GM21447 (cell line): ENCODE results near the gene WDR73.
"Not testable (repeated sequence)": the region's sequence is repeated elsewhere in the genome, so short reads cannot be mapped to it uniquely, and the experiment has no call there.

Source experiments
- ATAC-seq: cut with Tn5 transposase; IDR thresholded peaks from one replicate; pipeline ENCODE4 v1.9.1; 2021; ENCODE audit not compliant: unreplicated experiment

Gene WDR73

DNA sequence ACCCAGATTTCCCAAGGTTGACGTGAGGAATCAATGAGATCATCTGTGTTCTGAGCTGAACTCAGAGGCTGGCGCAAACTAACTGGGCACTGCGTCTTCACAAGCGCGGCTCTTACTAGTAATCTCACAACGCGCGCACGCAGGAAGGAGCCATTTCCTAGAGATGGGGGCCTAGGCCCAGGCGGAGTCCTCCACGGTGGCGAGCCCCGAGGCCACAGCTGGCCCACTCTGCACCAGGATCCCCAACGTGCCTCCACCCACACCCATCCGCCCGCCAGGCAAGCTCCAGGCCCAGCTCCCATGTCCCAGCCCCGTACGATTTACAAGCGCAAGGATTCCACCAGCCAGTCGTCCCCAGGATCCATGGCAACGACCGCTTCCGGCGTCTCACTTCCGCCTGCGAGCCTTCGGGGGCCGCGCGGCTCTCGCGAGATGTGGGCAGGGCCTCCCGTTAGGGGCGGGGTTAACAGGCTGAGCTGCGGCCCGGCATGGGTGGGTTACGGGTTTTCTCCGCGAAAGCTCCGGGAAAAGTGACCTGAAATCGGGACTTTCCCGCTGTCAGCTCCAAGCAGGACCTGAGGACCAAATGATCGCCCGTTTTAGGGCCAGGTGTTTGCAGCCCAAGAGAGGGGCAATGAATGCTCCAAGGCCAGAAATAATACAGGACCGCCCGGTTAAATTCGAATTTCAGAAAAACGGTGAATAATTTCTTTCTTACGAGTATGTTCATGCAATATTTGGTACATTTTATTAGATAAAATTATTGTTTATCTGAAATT lies at the start of gene WDR73:
TSS of gene WDR73 (minus strand) at position 374 of the 779 bp plus-strand sequence. CDS start at position 365, 9 bp downstream.
- ATAC-seq = peak; percentile 78

- no peak for ATAC-seq
Measured at GRCh38 chr15:84703808-84704207, 49.7 kb upstream of the WDR73 start.

- no peak for ATAC-seq
Measured at GRCh38 chr15:84702961-84703482, 48.9 kb upstream of the WDR73 start.

DNA sequence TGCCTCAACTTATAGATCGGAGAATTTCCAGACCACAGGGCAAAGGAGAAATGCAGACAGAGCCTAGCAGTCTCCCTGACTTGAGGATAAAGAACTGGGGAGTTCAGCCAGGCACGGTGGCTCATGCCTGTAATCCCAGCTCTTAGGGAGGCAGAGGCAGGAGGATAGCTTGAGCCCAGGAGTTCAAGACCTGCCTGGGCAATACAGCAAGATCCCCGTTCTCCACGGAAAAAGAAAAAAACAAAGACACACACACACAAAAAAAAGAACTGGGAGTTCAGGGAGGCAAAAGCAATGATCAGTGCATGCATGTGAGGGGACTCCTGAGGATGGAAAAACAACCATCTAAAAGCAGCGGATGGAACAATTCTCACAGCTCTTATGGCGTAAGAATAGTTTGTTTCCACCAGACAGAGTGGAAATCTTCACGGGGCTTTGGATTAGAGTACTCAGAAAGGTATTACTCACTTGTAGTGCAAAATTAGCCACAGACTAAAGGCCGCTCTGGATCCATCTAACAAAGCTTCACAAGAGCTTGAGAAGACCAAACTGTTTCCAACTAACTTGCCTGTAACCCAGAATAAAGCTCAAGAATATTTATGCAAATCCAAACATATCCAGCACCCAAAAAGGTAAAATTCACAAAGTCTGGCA lies 45.6 kb upstream of the WDR73 start:
- no peak for ATAC-seq

DNA sequence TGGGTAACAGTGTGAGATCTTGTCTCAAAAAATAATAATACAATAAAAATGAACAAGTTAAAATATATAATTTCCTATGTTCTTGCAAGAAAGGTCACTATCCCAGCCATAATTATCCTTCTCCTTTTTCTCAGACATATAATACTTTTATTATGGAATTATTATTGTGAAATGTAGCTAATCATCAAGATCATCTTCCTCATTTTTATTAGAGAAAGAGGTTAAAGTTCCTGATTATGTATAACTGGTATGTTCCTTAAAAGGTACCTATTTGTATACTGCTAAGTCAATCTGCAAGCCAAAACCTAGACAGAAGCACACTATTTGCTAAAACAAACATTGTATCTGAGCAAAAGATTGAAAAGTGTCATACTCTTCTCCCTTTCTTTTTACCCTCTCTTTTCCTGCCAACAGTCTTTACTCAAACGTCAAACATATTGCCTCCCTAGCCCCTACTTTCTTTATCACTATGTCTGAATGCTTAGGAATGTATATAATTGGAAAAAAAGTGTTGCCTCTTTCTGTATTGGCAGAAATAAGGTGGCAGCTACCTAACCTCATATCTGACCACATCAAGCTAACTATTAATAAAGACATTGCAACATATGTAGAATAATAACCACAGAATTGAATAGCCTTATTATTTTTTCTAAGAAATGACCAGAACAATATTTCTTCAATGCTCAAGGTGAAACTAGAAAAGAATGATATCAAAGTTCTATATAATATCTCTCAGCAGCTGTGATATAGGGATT lies 43.3 kb upstream of the WDR73 start:
- no peak for ATAC-seq

DNA sequence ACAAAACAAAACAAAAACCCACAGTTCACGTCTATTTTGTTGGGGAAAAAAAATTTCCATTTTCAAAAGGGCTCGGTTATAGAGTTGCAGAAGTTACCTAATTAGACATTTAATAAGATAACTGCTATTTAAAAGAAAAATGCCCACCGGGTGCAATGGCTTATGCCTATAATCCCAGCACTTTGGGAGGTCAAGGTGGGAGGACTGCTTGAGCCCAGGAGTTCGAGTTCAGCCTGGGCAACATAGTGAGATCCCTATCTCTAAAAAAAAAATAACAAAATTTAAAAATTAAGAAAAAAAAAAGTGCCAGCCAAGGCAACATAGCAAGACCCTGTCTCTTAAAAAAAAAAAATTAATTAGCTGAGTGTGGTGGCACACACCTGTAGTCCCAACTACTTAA lies 42.7 kb upstream of the WDR73 start:
- ATAC-seq = no peak

- no peak for ATAC-seq
Measured at GRCh38 chr15:84690342-84690741, 36.3 kb upstream of the WDR73 start.

GRCh38 chr15:84689858-84690257 lies 35.8 kb upstream of the WDR73 start:
- no peak for ATAC-seq

- not testable (repeated sequence) for ATAC-seq
Measured at GRCh38 chr15:84686446-84686845, 32.4 kb upstream of the WDR73 start.

DNA sequence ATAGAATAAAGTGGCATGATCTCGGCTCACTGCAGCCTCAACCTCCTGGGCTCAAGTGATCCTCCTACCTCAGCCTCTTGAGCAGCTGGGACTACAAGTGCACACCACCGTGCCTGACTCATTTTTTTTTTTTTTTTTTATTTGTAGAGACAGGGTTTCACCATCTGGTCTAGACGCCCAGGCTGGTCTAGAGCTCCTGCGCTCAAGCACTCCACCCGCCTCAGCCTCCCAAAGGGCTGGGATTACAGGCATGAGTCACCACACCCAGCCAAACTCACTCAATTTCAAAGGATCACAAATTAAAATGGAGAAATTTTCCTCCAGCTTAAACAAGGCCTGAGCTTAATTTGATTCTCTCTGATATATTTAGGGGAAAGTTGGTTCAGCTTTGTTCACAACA lies 31.2 kb upstream of the WDR73 start:
- no peak for ATAC-seq

DNA sequence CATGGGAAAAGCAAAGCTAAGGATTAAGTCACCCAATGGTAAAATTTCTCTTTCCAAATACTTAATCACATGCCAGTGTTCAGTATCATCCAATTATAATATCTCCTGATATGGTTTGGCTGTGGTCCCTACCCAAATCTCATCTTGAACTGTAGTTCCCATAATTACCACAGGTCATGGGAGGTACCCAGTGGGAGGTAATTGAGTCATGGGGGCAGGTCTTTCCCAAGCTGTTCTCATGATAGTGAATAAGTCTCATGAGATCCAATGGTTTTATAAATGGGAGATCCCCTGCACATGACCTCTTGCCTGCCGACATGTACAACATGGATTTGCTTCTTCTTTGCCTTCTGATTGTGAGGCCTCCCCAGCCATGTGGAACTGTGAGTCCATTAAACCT lies 30.0 kb upstream of the WDR73 start:
- ATAC-seq = no peak

DNA sequence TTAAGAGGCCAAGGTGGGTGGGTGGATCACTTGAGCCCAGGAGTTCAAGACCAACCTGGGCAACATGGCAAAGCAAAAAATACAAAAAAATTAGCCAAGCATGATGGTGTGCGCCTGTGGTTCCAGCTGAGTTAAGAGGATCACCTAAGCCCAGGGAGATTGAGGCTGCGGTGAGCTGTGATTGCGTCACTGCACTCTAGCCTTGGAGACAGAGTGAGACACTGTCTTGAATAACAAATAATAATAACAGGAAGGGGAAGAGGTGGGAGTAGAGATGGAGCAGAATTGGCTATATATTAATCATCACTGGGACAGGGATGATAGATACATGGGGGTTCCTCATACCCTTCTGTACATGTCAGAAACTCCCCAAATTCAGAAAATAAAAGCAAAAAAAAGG lies 27.7 kb upstream of the WDR73 start:
- ATAC-seq = no peak

- no peak for ATAC-seq
Measured at GRCh38 chr15:84671211-84671610, 17.1 kb upstream of the WDR73 start.

GRCh38 chr15:84669726-84670125 lies 15.6 kb upstream of the WDR73 start:
- no peak for ATAC-seq

GRCh38 chr15:84668221-84668982 lies 14.3 kb upstream of the WDR73 start:
- ATAC-seq = no peak

DNA sequence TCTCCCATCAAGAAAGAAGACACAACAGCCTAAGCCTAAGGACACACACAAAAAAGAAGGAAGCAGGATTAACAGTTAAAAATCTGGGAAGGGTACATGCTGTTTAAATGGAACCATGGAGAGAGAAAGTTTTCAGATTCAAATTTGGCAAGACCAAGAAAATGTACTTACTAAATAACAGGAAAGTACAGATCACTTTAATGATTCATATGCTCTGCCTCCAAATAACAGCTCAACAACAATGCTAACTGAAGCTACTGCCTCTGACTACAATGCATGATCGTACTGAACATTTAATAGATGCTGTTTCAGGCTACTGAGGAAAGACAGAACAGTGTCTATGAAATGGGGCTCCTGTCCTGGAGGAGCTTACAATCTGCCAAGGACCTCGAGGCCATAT lies 12.3 kb upstream of the WDR73 start:
- no peak for ATAC-seq

GRCh38 chr15:84661001-84661400 lies 6.9 kb upstream of the WDR73 start:
- no peak for ATAC-seq

- no peak for ATAC-seq
Measured at GRCh38 chr15:84659904-84660781, 6.1 kb upstream of the WDR73 start.

DNA sequence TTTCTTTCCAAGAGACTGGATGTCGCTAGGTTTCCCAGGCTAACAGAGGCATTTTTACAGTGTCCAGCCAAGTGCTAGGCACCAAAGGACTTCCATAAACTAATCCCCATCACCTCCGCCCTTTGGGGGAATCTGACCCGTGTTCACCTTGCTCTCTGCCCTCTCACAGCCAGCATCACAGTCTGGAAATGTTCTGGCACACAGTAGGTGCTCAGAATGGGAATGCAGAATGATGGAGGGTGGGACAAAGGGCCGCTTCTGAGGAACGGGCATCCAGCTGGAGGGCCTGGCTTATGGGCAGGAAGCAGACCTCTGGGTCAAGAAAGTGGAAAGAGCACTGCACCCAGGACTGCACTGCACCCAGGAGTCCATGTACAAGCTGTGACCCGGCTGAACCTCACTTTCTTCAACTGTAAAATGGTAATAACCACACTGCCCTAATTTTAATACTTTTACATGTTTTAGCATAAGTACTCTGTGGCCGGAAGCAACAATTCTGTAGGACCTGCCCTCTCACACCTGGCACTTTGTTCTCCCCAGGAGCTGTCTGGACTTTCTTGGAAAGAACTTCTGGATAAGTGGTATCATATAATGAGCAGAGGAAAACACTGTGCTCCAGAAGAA lies 4.8 kb upstream of the WDR73 start:
- ATAC-seq = no peak
